Activated T-cell treated with anti-CD3 and anti-CD28 coated beads, Interleukin-2, amount 50 U/mL, for 72 hours (primary cell): ENCODE results near the gene ASB6. TPM values are rescaled to one million over a fixed set of nuclear protein-coding genes. Genes with fewer than 3 reads are reported as not detected.
"Not testable (repeated sequence)": the region's sequence is repeated elsewhere in the genome, so short reads cannot be mapped to it uniquely, and the experiment has no call there.

ENCODE experiments used
- ATAC-seq, 2 donors: fragments of 150-1000 bp; cut with Tn5 transposase; replicated peaks in 1 of 2; 2 replicates each; pipeline ENCODE4 v1.10.0; 2021; ENCODE audit warnings: moderate library complexity in 2 of 2, mild to moderate bottlenecking in 1 of 2
- DNase-seq, 2 donors: peaks; one replicate each; pipeline ENCODE4 v3.0.0; 2021 to 2022; ENCODE audit warnings: mixed read lengths in 1 of 2
- H3K27ac Mint-ChIP-seq: one replicate; pipeline ENCODE4 v1.8.0; 2022; ENCODE audit warnings: mild to moderate bottlenecking, moderate library complexity, mixed read lengths
- H3K27me3 Mint-ChIP-seq: one replicate; pipeline ENCODE4 v1.8.0; 2022; ENCODE audit warnings: low read depth, mixed read lengths
- H3K36me3 Mint-ChIP-seq, 2 donors: one replicate each; pipeline ENCODE4 v1.8.0; 2022; ENCODE audit warnings: mixed read lengths in 2 of 2, mild to moderate bottlenecking in 1 of 2; ENCODE audit not compliant: insufficient read depth in 2 of 2
- H3K4me1 Mint-ChIP-seq: one replicate; pipeline ENCODE4 v1.8.0; 2022; ENCODE audit warnings: low read depth, mixed read lengths
- H3K4me3 Mint-ChIP-seq, 2 donors: one replicate each; pipeline ENCODE4 v1.8.0; 2022; ENCODE audit warnings: mild to moderate bottlenecking in 2 of 2, mixed read lengths in 2 of 2, moderate library complexity in 2 of 2
- H3K9me3 Mint-ChIP-seq, 2 donors: one replicate each; pipeline ENCODE4 v1.8.0; 2022; ENCODE audit warnings: mixed read lengths in 2 of 2
- total RNA-seq, 2 donors: library from RNA; stranded (reverse); gene quantifications; one replicate each; pipeline ENCODE4 v1.2.3, GENCODE V29; 2022

The ASB6 gene
- total RNA-seq, 2 donors from 2014 or later, result 16.9 to 20.2 TPM

- peaks cover 15% of the 10 kb centered on the region for H3K27me3 Mint-ChIP-seq
- H3K4me3 Mint-ChIP-seq, result peak overlapping the region; percentile 46 to 56
- peaks cover 13% of the 10 kb centered on the region for H3K4me1 Mint-ChIP-seq
- H3K27ac Mint-ChIP-seq, result peak overlapping the region; percentile 5
- ATAC-seq (peak in 1 of 2 donors; percentile 14), DNase-seq (no peak)
- H3K36me3 Mint-ChIP-seq, result no peaks in the 10 kb centered on the region
- H3K9me3 Mint-ChIP-seq, result no peaks in the 10 kb centered on the region
These were observed 43.8 kb downstream of the ASB6 start for GRCh38 chr9:129598089-129598596.

DNA sequence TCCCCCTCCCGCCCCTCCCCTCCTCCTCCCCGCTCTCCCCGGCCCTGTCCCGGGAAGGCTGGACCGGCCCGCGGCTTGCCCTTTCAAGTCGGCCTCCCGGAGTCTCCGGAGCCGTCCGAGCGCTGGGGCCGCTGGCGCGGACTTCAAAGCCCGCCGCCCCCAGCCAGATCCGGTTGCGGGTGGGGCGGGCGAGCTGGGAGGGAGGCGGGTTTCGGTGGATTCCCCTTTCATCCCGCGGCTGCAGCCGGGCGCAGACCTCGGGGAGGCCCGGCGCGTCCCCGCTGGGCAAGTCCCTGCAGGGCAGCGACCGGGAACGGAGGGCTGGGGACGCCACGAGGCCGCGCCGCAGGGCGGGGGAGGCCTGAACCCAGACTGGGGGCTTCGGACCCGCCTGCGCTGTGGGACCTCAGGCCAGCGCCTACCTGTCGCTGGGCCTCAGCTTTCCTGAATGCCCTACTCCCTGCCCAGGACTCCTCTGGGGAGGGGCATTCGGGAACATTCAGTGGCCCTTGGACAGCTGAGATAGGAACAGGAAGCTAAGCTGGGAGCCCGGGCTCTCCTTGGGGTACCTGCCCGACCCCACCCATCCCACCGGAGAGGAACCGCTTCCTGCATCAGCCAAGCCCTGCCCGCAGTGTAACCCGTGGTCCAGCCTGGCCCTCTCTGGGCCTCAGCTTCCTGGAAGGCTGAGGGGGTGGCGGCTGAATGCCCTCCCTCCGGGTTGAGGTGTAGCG, 44.4 kb downstream of the ASB6 start:
- Mint-ChIP-seq H3K4me1 (peaks cover 13% of the 10 kb centered on the region), H3K9me3 (no peaks in the 10 kb centered on the region), H3K36me3 (no peaks in the 10 kb centered on the region), H3K4me3 (peak overlapping the region; percentile 46 to 56), H3K27ac (peak overlapping the region; percentile 5), H3K27me3 (peaks cover 15% of the 10 kb centered on the region)
- DNase-seq, result peak; percentile 44 to 54
- ATAC-seq, result peak; percentile 70 to 71

DNA sequence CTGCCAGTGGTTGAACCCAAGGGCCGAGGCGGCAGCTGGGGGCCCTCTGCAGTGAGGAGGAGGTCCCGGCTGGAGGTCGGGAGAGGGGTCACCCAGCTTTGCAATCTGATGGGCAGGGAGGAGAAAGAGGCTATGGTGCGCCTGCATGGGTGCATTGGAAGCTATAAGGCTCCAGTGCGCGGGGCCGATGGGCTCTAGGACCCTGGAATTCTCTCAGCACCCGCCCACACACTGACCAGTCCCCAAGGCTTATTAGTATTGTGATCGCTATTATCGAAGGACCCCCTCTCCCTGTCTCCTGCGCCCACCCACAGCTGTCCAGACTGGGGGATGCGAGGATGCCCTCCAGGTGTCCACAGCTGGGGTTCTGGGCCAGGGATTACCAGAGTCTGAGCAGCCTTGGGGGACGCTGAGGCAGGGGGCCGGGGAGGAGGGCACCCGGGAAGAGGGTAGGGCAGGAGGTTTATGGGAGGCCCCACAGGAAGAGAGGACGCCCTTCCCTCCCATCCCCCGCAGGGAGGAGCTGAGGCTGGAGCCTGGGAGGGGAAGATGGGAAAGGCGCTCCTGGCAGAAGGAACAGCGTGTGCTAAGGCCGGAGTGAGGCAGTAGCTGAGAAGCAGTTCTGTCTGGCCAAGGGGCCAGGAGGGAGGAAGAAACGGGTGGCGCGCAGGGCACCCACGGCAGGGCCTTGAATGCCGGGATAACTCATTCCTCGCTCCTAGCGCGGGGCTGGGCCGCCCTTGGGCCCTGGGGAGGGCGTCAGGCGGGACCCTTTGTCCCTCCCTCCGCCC, 45.2 kb downstream of the ASB6 start:
- H3K4me1 Mint-ChIP-seq, result peaks cover 13% of the 10 kb centered on the region
- no peaks in the 10 kb centered on the region for H3K36me3 Mint-ChIP-seq
- no peak overlapping the region for H3K27ac Mint-ChIP-seq
- ATAC-seq (peak; percentile 11 to 18), DNase-seq (no peak)
- peaks cover 15% of the 10 kb centered on the region for H3K27me3 Mint-ChIP-seq
- peak overlapping the region; percentile 23 to 63 for H3K4me3 Mint-ChIP-seq
- H3K9me3 Mint-ChIP-seq, result no peaks in the 10 kb centered on the region

DNA sequence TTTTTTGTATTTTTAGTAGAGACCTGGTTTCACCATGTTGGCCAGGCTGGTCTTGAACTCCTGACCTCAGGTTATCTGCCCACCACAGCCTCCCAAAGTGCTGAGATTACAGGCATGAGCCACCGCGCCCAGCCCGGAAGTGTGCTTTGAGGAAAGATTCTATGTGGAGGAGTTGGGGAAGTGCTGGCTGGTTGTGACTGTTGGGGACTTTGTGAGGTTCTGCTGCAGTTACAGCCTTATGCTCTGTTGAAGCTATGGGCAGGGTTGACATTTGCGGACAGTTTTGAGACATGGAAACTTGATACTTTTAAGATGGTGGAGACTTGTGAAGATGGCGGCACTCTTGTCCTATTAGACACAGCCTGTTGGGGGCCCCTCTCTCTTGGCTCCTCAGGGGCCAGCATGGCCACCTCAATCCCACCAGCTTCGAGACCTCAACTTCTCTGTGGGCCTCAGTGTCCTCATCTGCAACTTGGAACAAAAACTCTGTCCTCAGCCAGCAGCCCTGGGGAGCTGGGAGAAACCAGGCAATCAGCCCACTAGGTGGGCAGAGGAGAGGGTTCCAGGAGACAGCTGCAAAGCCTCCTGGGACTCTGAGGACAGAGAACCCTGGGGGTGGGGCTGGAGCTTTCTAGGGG, 45.9 kb downstream of the ASB6 start:
- Mint-ChIP-seq H3K27me3 (peaks cover 15% of the 10 kb centered on the region), H3K4me3 (peak overlapping the region; percentile 23 to 63), H3K9me3 (no peaks in the 10 kb centered on the region), H3K27ac (no peak overlapping the region), H3K36me3 (no peaks in the 10 kb centered on the region), H3K4me1 (peaks cover 13% of the 10 kb centered on the region)
- ATAC-seq, result no peak
- no peak for DNase-seq

GRCh38 chr9:129595311-129595741, 46.6 kb downstream of the ASB6 start:
- peaks cover 15% of the 10 kb centered on the region for H3K27me3 Mint-ChIP-seq
- no peak overlapping the region for H3K27ac Mint-ChIP-seq
- H3K9me3 Mint-ChIP-seq, result no peaks in the 10 kb centered on the region
- ATAC-seq (no peak), DNase-seq (no peak)
- peak overlapping the region in 1 of 2 donors; percentile 3 for H3K4me3 Mint-ChIP-seq
- H3K4me1 Mint-ChIP-seq, result peaks cover 13% of the 10 kb centered on the region
- no peaks in the 10 kb centered on the region for H3K36me3 Mint-ChIP-seq

GRCh38 chr9:129594632-129595031, 47.3 kb downstream of the ASB6 start:
- Mint-ChIP-seq H3K36me3 (no peaks in the 10 kb centered on the region), H3K9me3 (no peaks in the 10 kb centered on the region), H3K4me3 (no peak overlapping the region), H3K4me1 (peaks cover 13% of the 10 kb centered on the region), H3K27me3 (peaks cover 15% of the 10 kb centered on the region), H3K27ac (no peak overlapping the region)
- ATAC-seq, result no peak
- DNase-seq, result no peak

- not testable (repeated sequence) for H3K36me3 Mint-ChIP-seq, H3K27ac Mint-ChIP-seq, DNase-seq, H3K4me1 Mint-ChIP-seq, H3K4me3 Mint-ChIP-seq, H3K9me3 Mint-ChIP-seq, ATAC-seq
- H3K27me3 Mint-ChIP-seq, result peaks cover 15% of the 10 kb centered on the region
These were observed 49.2 kb downstream of the ASB6 start for GRCh38 chr9:129592790-129593189.

DNA sequence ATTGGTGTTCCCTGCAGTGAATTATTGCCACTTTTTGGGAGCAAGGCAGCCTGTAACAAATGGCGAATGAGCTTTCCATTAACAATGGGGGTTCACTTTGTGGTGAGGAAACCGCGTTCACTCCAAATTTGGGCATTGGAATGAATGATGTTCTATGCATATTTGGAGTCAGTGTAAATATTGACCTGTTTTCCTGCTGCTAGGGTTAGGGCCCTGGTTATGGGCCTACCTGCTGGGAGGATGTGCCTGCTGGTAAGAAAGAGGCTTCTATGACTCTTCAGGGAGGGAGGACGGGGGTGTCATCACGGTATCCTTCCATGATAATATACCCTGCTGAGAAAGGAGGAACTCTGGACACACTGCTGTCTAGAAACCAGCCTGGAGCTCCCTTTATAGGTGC, 50.0 kb downstream of the ASB6 start:
- DNase-seq, result no peak
- Mint-ChIP-seq H3K4me1 (peaks cover 6% of the 10 kb centered on the region), H3K36me3 (no peaks in the 10 kb centered on the region), H3K9me3 (no peaks in the 10 kb centered on the region), H3K27ac (no peak overlapping the region), H3K27me3 (peaks cover 15% of the 10 kb centered on the region), H3K4me3 (no peak overlapping the region)
- no peak for ATAC-seq

- peaks cover 8% of the 10 kb centered on the region for H3K27me3 Mint-ChIP-seq
- ATAC-seq (no peak), DNase-seq (no peak)
- H3K4me1 Mint-ChIP-seq, result peaks cover 5% of the 10 kb centered on the region
- no peak overlapping the region for H3K4me3 Mint-ChIP-seq
- H3K36me3 Mint-ChIP-seq, result no peaks in the 10 kb centered on the region
- no peaks in the 10 kb centered on the region for H3K9me3 Mint-ChIP-seq
- no peak overlapping the region for H3K27ac Mint-ChIP-seq
These were observed 51.5 kb downstream of the ASB6 start for GRCh38 chr9:129590466-129590865.

DNA sequence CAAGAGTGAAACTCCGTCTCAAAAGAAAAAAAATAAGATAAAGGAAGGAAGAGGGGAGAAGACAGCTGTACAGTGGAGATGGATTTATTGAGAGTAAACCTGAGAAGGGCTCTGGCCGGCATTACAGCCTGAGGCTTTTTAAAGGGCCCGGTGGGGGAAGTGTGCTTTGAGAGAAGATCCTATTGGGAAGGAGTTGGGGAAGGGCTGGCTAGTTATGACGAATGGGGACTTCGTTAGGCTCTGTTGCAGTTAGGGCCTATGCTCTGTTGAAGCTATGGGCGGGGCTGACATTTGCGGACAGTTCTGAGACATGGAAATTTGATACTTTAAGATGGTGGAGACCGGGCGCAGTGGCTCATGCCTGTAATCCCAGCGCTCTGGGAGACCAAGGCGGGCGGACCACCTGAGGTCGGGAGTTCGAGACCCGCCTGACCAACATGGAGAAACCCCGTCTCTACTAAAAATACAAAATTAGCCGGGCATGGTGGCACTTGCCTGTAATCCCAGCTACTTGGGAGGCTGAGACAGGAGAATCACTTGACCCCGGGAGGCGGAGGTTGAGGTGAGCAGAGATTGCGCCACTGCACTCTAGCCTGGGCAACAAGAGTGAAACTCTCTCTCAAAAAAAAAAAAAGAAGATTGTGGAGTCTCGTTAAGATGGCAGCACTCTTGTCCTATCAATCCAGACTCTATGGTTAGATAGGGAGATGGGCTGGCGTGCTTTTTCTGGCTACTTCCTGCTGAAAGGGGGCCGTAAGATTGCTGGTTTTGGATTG, 54.3 kb downstream of the ASB6 start:
- Mint-ChIP-seq H3K4me1 (peaks cover 26% of the 10 kb centered on the region), H3K27me3 (no peaks in the 10 kb centered on the region), H3K36me3 (no peaks in the 10 kb centered on the region), H3K9me3 (peaks cover 0 to 2% of the 10 kb centered on the region in 2 donors), H3K27ac (no peak overlapping the region), H3K4me3 (no peak overlapping the region)
- DNase-seq (no peak), ATAC-seq (no peak)

DNA sequence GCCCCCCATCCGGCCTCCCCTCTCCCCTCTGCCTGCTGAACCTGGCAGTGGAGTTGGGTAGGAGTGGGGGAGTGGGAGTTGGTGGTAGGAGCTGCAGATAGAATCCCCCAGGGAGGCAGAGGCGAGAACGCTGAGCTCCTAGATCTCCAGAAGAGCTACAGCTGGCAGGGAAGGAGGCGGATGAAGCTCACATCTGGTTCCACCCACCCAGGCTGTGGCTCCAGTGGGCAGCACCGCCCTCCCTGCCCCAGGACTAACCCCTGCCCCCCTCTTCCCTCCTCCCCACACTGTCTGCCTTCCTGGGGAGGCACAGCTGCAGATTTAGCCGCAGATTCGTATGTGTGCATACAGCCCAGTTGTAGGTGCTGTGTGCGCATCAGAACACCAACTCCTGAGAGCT, 55.3 kb downstream of the ASB6 start:
- H3K27ac Mint-ChIP-seq, result no peak overlapping the region
- no peak for ATAC-seq
- peaks cover 36% of the 10 kb centered on the region for H3K4me1 Mint-ChIP-seq
- H3K27me3 Mint-ChIP-seq, result no peaks in the 10 kb centered on the region
- H3K36me3 Mint-ChIP-seq, result no peaks in the 10 kb centered on the region
- H3K4me3 Mint-ChIP-seq, result no peak overlapping the region
- H3K9me3 Mint-ChIP-seq, result peaks cover 0 to 2% of the 10 kb centered on the region in 2 donors
- DNase-seq, result no peak

DNA sequence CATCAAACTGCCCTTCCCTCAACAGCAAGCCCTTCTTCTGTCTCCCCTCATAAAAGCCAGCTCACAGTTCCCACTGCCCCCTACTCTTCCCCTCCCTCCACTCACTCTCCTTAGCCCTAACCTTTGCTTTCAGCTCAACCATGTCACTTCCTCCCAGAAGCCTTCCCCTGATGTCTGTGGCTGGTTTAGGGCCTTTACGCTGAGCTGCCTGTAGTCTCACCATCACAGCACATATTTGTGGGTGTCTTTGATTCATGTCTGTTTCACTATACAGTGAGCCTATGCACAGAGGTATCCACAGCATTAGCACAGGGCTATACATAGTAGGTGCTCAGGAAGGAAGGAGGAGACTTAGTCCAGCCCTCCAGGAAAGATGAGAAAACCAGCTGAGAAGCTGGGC, 55.7 kb downstream of the ASB6 start:
- Mint-ChIP-seq H3K36me3 (no peaks in the 10 kb centered on the region), H3K4me1 (peaks cover 36% of the 10 kb centered on the region), H3K9me3 (peaks cover 0 to 2% of the 10 kb centered on the region in 2 donors), H3K27me3 (no peaks in the 10 kb centered on the region), H3K4me3 (no peak overlapping the region), H3K27ac (no peak overlapping the region)
- ATAC-seq (peak; percentile 14 to 52), DNase-seq (no peak)
